Stomach (tissue), 4 donors: ENCODE measurements around the gene ZBTB22.
"Not testable (repeated sequence)": the region's sequence is repeated elsewhere in the genome, so short reads cannot be mapped to it uniquely, and the experiment has no call there.

Source experiments
- CTCF ChIP-seq, 7 experiments: fragments of 450-650 bp in 4 of 7; fragments of 200-600 bp in 3 of 7; sonication (generic) in 3 of 7; IDR thresholded peaks; one replicate each; pipeline ENCODE4 v1.5.1; 2016 to 2019; ENCODE audit warnings: antibody characterized with exemption in 7 of 7, control low read depth in 2 of 7, mild to moderate bottlenecking in 1 of 7
- POLR2A ChIP-seq, 4 donors: fragments of 450-650 bp; IDR thresholded peaks; one replicate each; pipeline ENCODE4 v1.6.1; 2016; ENCODE audit warnings: antibody characterized with exemption in 4 of 4, control low read depth in 2 of 4, mild to moderate bottlenecking in 1 of 4, moderate library complexity in 1 of 4

GRCh38 chr6:33357160-33357871, 39.8 kb upstream of the ZBTB22 start:
- not testable (repeated sequence) for TF ChIP-seq CTCF, POLR2A (IDR thresholded peaks at IDR 0.05)
